ENCODE results near the gene CYP2C18.
"Not testable (repeated sequence)": the region's sequence is repeated elsewhere in the genome, so short reads cannot be mapped to it uniquely, and the experiment has no call there.

Gene CYP2C18

GRCh38 chr10:94677691-94678090, 5.8 kb upstream of the CYP2C18 start:
- Histone ChIP-seq H3K4me2 (ENCODE audit: low read depth, low read length, poor library complexity, severe bottlenecking) (no peak overlapping the region), H3K4me1 (ENCODE audit: insufficient read depth, low read length, poor library complexity, severe bottlenecking) (no peaks in the 10 kb centered on the region), H3K27me3 (ENCODE audit: insufficient read depth, low read length, poor library complexity, severe bottlenecking) (no peaks in the 10 kb centered on the region), H3K4me3 (ENCODE audit: low read length, poor library complexity, severe bottlenecking) (no peak overlapping the region), H3F3A (ENCODE audit: low read depth) (no peaks in the 10 kb centered on the region), H3K9me3 (ENCODE audit: insufficient read depth, low read depth, low read length) (no peaks in the 10 kb centered on the region), H3K36me3 (ENCODE audit: insufficient read depth, low read length) (no peaks in the 10 kb centered on the region), H4K20me1 (ENCODE audit: insufficient read depth, low read length, poor library complexity, severe bottlenecking) (no peaks in the 10 kb centered on the region), H3K9ac (ENCODE audit: low read depth, low read length, poor library complexity, severe bottlenecking) (no peak overlapping the region), H2AFZ (ENCODE audit: low read length) (no peak overlapping the region), H3K79me2 (ENCODE audit: insufficient read depth, low read length) (no peaks in the 10 kb centered on the region), H3K9me2 (replicated peaks; ENCODE audit: low read depth, low read length) (no peaks in the 10 kb centered on the region)
- no peak; the same call in 1 of the 2 replicates for TF ChIP-seq CTCF (conservative IDR thresholded peaks at IDR 0.05; ENCODE audit: low read length)
- TF ChIP-seq EZH2phosphoT487 (IDR thresholded peaks at IDR 0.05; ENCODE audit: borderline replicate concordance) = no peak

DNA sequence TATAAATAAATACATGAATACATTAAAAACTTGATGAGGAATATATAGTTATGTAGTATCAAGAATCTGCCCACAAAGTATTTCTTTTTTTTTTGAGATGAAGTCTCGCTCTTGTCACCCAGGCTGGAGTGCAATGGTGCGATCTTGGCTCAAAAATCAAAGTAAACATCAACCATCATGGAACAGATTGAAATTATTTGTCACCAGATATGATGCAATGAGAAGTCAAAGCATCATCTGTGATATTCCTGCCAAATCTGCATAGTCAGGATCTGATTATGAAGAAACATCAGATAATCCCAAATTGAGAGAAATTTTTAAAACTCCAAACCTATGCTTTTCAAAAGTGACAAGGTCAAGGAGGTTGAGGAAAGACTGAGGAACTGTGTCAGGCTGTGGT, 5.1 kb upstream of the CYP2C18 start:
- no peak overlapping the region for H3K4me2 ChIP-seq (ENCODE audit: low read depth, low read length, poor library complexity, severe bottlenecking)
- H4K20me1 ChIP-seq (ENCODE audit: insufficient read depth, low read length, poor library complexity, severe bottlenecking) = no peaks in the 10 kb centered on the region
- no peaks in the 10 kb centered on the region for H3K4me1 ChIP-seq (ENCODE audit: insufficient read depth, low read length, poor library complexity, severe bottlenecking)
- H2AFZ ChIP-seq (ENCODE audit: low read length) = no peak overlapping the region
- H3K36me3 ChIP-seq (ENCODE audit: insufficient read depth, low read length) = no peaks in the 10 kb centered on the region
- no peaks in the 10 kb centered on the region for H3K27me3 ChIP-seq (ENCODE audit: insufficient read depth, low read length, poor library complexity, severe bottlenecking)
- no peaks in the 10 kb centered on the region for H3K9me3 ChIP-seq (ENCODE audit: insufficient read depth, low read depth, low read length)
- H3K9ac ChIP-seq (ENCODE audit: low read depth, low read length, poor library complexity, severe bottlenecking) = no peak overlapping the region
- H3K9me2 ChIP-seq (replicated peaks; ENCODE audit: low read depth, low read length) = no peaks in the 10 kb centered on the region
- no peaks in the 10 kb centered on the region for H3F3A ChIP-seq (ENCODE audit: low read depth)
- TF ChIP-seq CTCF (conservative IDR thresholded peaks at IDR 0.05; ENCODE audit: low read length) (no peak), EZH2phosphoT487 (IDR thresholded peaks at IDR 0.05; ENCODE audit: borderline replicate concordance) (no peak)
- H3K4me3 ChIP-seq (ENCODE audit: low read length, poor library complexity, severe bottlenecking) = no peak overlapping the region
- no peaks in the 10 kb centered on the region for H3K79me2 ChIP-seq (ENCODE audit: insufficient read depth, low read length)

DNA sequence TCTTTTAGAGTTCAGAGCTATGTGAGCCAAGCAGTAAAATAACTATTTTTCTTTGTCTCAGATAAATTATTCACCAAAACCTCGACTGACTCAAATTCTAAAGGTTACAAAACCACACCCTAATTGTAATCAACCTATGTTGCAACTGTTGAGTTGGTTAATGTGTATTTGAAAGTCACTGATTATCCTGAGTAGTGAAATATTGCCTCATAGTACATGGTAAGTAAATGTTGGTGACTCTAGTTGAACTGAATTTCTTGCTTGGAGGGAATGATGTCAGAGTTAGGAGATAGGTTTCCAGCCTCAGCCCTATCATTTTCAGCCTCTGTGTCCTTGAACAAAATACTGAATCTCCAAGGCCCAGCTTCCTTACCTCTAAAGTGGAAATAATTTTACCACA, 3.0 kb upstream of the CYP2C18 start:
- Histone ChIP-seq H3K36me3 (ENCODE audit: insufficient read depth, low read length) (no peaks in the 10 kb centered on the region), H3F3A (ENCODE audit: low read depth) (no peaks in the 10 kb centered on the region), H3K4me1 (ENCODE audit: insufficient read depth, low read length, poor library complexity, severe bottlenecking) (no peaks in the 10 kb centered on the region), H3K9me2 (replicated peaks; ENCODE audit: low read depth, low read length) (no peaks in the 10 kb centered on the region), H3K27me3 (ENCODE audit: insufficient read depth, low read length, poor library complexity, severe bottlenecking) (no peaks in the 10 kb centered on the region), H3K4me2 (ENCODE audit: low read depth, low read length, poor library complexity, severe bottlenecking) (no peak overlapping the region), H4K20me1 (ENCODE audit: insufficient read depth, low read length, poor library complexity, severe bottlenecking) (no peaks in the 10 kb centered on the region), H3K4me3 (ENCODE audit: low read length, poor library complexity, severe bottlenecking) (no peak overlapping the region), H3K9ac (ENCODE audit: low read depth, low read length, poor library complexity, severe bottlenecking) (no peak overlapping the region), H2AFZ (ENCODE audit: low read length) (no peak overlapping the region), H3K9me3 (ENCODE audit: insufficient read depth, low read depth, low read length) (no peaks in the 10 kb centered on the region), H3K79me2 (ENCODE audit: insufficient read depth, low read length) (no peaks in the 10 kb centered on the region)
- no peak for TF ChIP-seq EZH2phosphoT487 (IDR thresholded peaks at IDR 0.05; ENCODE audit: borderline replicate concordance)
- TF ChIP-seq CTCF (conservative IDR thresholded peaks at IDR 0.05; ENCODE audit: low read length) = no peak

GRCh38 chr10:94682636-94683035, 893 bp upstream of the CYP2C18 start:
- H3K27me3 ChIP-seq (ENCODE audit: insufficient read depth, low read length, poor library complexity, severe bottlenecking); H3K9me2 ChIP-seq (replicated peaks; ENCODE audit: low read depth, low read length); H3F3A ChIP-seq (ENCODE audit: low read depth); H3K9ac ChIP-seq (ENCODE audit: low read depth, low read length, poor library complexity, severe bottlenecking); H3K4me2 ChIP-seq (ENCODE audit: low read depth, low read length, poor library complexity, severe bottlenecking); H4K20me1 ChIP-seq (ENCODE audit: insufficient read depth, low read length, poor library complexity, severe bottlenecking); H2AFZ ChIP-seq (ENCODE audit: low read length); H3K36me3 ChIP-seq (ENCODE audit: insufficient read depth, low read length); H3K4me3 ChIP-seq (ENCODE audit: low read length, poor library complexity, severe bottlenecking); H3K9me3 ChIP-seq (ENCODE audit: insufficient read depth, low read depth, low read length); H3K79me2 ChIP-seq (ENCODE audit: insufficient read depth, low read length); H3K4me1 ChIP-seq (ENCODE audit: insufficient read depth, low read length, poor library complexity, severe bottlenecking): not testable (repeated sequence)
